T-helper 1 cell (primary cell): ENCODE data around the gene ZNF165.
A peak's percentile ranks its signal among the peaks of the same experiment; 100 is the strongest.
"Not testable (repeated sequence)": the region's sequence is repeated elsewhere in the genome, so short reads cannot be mapped to it uniquely, and the experiment has no call there.

Experiments
- DNase-seq, 5 donors: peaks; one replicate each; pipeline ENCODE4 v3.0.0-alpha.2; 2012 to 2020
- total RNA-seq, 4 donors: gene quantifications; one replicate each; lab custom pipeline; 2026; lab: John Stamatoyannopoulos, UW

ZNF165 gene
- total RNA-seq: 7.0 to 21.0 (median 16.1) reads per million in 4 donors

DNA sequence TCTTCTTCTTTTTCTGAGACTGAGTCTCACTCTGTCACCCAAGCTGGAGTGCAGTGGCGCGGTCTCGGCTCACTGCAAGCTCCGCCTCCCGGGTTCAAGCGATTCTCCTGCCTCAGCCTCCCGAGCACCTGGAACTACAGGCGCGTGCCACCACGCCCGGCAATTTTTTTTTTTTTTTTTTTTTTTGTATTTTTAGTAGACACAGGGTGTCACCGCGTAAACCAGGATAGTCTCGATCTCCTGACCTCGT, at the start of gene ZNF165:
Gene ZNF165, plus strand, starts transcription at position 188 of the 250 bp plus-strand sequence. CDS start 4,913 bp downstream, outside the sequence.
- DNase-seq: not testable (repeated sequence)

DNA sequence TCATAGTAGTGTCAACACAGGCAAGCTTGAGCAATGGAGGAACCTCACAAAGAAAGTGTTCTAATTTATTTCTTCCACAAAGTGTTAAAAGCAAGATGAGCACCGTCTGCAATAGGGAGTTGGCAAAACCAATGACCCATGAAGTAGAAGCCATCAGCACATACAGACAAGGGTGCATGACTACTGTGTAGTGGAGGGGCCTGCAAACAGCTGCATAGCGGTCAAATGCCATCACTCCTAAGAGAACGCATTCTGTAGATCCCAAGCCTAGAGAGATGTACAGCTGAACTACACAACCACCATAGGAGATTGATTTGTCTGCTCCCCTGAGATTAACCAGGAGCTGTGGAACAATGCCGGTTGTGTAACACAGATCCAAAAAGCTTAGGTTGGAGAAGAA, 26.8 kb upstream of the ZNF165 start:
- DNase-seq: no peak

DNA sequence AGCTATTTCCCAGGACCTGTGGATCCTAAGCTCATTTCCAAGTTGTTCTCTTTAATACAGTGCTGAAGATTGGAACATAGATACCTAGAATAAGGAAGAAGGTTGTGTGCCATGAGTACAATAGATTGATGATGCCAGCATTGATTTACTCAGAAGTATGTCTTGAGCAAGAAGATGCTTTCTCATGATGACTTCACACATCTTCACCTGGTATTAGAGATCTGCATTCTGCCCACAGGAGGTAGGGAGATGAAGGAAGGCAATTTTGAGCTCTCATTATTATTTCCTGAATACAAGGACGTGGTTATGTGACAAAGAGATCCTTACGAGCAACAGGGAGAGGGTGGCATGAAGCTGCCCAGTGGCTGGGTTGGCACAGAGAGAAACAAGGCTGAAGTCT, 20.0 kb upstream of the ZNF165 start:
- no peak for DNase-seq

DNA sequence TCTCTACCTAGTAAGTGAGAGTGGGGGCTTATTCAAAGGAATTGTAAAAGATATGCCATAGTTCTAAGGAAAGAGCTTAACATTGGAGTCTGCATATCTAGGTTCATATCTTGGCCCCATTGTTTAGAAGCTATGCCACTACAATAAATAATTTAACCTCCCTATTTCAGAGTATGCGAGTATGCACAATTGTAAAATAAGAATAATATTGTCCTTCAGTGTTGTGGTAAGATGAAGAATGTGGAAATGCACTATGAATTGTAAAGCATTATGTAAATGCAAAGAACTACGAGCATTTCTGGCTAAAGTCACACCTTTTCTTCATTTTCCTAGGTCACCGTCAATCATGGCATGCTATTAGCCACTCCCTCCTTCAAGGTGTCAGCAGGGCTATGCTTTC, 16.1 kb upstream of the ZNF165 start:
- DNase-seq: no peak

DNA sequence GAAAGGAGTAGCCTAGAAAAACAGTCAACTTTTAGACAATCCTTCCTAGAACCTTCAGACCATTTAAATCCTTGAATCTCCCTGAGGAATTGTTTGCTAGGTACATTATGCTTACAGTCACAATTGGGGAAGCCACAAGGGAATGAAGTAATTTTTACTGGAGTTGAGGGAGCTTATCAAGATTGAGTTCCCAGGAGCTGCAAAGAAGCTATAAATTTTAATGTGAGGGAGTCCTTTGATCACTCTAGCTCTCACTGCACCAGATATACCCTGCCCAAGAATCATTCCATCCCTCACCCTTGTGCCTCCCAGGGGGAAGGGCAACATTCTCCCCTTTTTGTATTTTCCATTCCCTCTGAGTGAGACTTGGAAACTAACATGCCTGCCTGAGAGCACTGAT, 12.3 kb upstream of the ZNF165 start:
- no peak for DNase-seq

DNA sequence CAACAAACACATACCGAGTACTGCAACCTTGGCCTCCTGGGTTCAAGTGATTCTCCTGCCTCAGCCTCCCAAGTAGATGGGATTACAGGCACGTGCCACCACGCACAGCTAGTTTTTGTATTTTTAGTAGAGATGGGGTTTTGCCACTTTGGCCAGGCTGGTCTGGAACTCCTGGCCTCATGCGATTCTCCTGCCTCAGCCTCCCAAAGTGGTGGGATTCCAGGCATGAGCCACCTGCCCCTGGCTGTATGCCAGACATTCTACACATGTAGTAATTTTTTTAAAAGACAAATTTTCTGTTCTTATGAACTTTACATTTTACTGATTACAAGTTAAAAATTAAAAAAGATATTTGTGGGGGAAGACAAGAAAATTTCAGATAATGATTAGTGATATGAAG, 9.4 kb upstream of the ZNF165 start:
- not testable (repeated sequence) for DNase-seq

DNA sequence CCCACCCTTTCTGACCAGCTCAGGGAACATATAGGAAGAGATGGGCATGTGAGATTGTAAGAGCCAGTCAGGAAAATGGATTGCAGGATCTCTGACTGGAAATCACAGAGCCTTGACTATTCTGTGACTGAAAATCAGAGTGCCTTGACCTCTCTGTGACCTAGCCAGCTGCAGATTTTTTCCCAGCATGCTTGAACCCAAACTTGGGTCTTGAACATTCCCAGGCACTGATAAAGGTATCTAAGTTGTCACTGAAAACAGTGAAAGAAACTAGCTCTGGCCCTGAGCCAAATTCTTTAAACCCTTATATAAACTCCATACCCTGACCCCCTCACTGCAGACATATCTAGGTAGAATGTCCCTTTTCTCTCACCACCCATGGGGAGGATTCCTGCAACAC, 2.3 kb upstream of the ZNF165 start:
- no peak for DNase-seq

DNA sequence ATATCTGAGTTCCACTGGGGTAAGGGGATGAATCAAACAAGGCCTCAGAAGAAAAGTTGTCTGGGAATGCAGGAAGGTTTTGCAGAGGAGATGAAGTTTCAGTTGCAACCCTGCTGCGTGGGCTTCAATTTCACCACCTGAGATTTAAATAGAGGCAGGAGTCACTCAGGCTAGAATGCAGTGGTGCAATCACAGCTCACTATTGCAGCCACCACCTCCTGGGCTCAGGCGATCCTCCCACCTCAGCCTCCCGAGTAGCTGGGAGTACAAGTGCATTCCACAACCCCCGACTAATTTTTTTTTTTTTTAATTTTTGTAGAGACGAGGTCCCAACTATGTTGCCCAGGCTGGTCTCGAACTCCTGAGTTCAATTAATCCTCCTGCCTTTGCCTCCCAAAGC, 1.5 kb upstream of the ZNF165 start:
- DNase-seq: no peak

DNA sequence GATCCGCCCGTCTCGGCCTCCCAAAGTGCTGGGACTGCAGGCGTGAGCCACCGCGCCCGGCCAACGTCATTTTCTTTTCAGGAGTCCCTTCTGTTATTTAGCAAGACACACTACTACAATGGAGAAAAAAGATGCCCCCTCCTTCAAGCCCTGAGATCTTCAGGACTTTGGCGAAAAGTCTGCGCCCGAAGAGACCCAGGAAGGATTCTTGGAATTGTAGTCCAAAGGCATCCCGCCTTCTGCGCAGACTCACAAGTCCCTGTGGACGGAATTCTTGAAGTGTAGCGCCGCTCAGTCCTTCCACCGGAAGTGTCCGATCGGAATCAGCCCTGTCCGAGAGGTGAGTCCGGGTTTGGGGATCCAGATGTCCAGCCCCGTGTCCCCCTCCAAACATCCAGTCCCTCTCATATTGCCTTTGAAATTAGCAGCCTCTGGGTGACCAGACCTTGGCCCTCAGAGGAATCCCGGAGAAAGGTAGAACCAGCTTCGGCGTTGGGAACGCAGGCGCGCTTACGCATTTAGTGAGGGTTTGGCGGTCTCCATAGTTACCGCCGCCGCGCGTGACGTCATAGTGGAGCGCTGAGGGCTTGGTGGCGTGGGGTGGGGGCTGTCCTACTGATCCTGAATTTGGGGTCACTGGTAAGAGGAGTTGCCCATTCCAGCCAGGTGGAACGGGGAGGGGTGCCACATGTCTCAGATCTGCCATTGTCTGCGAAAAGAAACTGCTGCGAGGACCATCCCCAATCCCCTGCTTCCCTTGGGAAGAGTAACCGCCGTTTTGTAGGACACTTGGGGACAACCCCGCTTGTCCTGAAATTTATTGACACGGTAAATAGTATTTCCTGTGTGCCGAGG, 490 bp downstream of the ZNF165 start:
- DNase-seq: peak; percentile 75 to 91 (median 85)

DNA sequence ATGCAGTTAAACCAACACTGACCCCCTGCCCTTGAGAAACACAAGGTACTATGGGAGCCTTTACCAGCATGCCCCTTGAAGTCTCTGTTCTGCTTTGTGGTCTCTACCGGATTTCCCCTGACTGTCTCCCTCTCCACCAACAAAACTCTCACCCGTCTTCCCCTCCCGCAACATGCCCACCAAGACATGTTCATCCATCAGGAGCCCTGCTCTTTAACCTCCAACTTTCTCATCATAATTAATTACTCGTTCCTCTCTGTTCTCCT, 1.1 kb downstream of the ZNF165 start:
- peak in 4 of 5 donors; percentile 10 to 49 (median 40) for DNase-seq

DNA sequence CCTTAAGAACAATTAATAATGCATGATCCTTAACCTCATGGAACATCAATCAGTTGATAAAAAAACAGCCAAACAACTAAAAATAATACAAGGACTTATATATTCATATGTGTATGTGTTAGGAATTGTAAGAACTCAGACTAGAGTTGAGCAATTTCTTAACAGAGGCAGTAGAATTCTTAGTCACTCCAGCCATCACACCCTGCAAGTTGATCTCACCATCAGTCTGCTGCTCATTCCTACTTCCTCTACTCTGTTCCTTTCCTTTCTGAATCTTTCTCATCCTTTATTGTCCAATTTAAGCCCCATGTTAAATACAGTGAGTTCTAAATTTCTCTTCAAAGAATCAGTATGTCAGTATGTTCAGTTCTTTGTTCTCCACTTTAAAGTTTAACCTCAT, 2.6 kb downstream of the ZNF165 start:
- DNase-seq: no peak

DNA sequence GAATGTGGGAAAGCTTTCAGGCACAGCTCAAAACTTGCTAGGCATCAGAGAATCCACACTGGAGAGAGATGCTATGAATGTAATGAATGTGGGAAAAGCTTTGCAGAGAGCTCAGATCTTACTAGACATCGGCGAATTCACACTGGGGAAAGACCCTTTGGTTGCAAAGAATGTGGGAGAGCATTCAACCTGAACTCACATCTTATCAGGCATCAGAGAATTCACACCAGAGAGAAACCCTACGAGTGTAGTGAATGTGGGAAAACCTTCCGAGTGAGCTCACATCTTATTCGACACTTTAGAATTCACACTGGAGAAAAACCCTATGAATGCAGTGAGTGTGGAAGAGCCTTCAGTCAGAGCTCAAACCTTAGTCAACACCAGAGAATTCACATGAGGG, 8.7 kb downstream of the ZNF165 start:
- DNase-seq: no peak

DNA sequence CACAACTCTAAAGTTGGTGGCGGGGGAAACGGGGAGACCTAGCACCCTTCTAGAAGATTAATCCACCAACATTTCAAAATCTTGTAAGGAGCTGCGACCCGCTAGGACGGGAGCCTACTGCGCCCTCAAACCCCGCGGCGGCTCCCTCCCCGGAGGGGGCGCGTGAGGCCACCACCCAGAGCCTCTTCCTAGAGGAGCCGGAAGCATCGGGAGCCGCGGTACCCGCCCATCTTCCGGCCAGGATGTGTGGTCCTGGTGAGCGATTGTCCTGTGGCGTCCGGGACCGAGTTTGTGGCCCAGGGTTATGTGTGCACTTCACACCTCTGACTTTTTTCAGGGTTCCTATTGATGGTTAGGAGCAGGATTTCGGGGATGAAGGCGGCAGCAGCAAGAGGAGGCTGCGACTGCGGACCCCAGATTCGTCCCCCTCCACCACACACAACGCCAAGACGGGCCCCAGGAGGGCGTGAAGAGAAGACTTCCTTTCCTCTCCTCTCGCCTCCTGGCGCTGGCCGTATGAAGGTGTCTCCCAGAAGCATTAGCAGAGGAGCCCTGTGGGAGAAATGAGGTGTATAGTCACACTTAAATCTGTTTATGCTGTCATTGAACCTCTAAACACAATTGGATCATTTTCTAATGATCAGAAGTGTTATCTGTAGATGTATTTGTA, 10.7 kb downstream of the ZNF165 start:
- DNase-seq: no peak

DNA sequence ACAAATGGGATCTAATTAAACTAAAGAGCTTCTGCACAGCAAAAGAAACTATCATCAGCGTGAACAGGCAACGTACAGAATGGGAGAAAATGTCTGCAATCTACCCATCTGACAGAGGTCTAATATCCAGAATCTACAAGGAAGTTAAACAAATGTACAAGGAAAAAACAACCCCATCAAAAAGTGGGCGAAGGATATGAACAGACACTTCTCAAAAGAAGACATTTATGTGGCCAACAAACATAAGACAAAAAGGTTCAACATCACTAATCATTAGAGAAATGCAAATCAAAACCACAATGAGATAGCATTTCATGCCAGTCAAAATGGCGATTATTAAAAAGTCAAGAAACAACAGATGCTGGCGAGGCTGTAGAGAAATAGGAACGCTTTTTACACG, 21.9 kb downstream of the ZNF165 start:
- not testable (repeated sequence) for DNase-seq

DNA sequence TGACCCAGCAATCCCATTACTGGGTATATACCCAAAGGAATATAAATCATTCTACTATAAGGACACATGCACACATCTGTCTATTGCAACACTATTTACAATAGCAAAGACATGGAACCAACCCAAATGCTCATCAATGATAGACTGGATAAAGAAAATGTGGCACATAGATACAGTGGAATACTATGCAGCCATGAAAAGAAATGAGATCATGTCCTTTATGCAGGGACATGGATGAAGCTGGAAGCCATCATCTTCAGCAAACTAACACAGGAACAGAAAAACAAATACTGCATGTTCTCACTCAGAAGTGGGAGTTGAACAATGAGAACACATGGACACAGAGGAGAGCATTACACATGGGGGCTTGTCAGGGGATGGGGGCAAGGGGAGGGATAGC, 22.3 kb downstream of the ZNF165 start:
- DNase-seq: not testable (repeated sequence)

DNA sequence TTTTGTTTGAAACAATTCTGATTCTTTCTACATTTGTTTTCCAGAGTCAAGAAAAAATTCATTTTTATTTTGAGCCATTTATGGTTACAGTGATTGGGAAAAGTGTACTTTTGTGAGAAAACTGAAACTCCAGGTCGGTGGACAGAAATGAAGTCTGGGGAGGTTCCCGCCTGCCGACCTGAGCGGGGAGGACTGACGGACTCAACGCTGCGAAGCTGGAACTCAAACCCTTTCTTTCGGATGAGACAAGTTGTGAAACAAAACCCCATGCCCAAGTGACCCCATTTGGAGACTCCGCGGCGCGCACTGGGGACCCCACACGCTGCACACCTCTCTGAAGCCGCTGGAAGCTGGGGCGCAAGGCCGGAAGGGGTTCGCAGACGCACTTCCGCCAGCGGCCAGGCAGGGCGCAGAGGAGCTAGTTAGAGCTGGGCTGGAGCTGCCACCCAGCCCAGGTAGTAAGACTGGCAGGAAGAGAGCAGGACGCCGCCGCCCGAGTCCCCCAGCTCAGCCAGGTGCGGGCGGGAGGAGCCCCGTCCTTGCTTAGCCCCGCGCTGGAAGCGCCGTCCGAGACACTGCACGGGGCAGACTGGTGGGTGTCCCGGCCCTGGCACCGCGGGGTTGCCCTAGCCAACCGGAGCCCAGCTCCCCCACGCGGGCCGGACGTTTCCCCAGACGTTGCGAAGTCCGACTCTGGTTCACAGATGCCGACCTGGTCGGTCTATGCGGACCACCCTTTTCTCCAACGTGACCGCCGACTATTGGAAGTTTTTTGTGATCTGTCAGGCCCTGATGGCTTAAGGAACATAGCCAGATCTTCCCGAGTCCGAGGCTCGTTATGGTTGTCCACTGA, 24.2 kb downstream of the ZNF165 start:
- peak; percentile 66 to 90 (median 74) for DNase-seq

DNA sequence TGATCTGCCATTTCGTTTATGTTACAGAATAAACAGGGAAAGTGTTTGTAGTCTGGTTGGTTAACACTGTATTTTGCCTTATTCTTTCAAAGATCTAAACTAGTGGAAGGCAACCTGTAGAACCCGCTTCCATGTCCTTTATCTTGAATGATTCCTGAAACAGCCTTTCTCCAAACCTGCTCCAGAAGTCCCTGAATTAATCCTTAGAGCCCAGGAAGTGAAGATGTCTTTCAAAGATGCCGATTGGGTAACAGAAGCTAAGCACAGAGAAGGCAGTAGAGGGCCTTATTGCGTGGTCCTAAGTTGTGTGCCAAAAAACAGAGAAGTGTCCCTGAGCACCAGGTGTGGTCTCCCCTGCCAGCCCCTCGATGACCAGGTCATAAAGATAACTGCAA, 24.9 kb downstream of the ZNF165 start:
- no peak for DNase-seq

DNA sequence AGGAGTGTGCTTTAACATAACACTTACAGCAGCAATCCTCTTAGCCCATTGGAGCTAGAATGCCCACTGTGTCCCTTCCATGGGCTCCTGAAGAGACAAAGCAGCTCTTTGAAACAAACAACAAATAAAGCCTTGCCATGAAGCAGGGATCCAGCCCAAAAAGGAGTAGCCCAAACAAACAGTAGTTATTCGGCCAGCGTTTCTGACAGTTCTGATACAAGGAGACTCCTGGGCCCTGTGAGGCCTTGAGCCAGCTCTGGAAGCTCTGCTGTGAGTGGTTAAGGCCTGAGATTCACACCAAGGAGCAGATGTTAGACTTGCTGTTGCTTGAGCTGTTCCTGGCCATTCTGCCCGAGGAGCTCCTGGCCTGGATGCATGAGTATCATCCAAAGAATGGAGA, 27.1 kb downstream of the ZNF165 start:
- no peak for DNase-seq

DNA sequence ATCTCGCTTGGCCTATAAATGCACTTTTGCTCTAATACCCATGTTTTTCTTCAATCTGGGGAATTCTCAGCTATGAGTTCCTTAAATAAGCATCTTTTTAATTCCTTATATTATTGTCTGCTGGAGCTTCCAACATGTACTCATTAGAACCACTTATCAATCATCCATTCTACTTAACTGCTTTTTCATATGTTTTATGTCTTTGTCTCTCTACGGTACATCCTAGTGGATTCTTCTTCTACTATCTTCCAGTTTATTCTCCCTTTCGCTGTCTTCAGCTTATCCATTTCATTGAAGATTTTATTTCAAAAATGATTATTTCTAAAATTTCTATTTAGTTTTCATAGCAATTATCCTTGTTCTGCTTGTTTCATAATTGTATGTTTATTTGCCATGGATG, 31.6 kb downstream of the ZNF165 start:
- no peak for DNase-seq

DNA sequence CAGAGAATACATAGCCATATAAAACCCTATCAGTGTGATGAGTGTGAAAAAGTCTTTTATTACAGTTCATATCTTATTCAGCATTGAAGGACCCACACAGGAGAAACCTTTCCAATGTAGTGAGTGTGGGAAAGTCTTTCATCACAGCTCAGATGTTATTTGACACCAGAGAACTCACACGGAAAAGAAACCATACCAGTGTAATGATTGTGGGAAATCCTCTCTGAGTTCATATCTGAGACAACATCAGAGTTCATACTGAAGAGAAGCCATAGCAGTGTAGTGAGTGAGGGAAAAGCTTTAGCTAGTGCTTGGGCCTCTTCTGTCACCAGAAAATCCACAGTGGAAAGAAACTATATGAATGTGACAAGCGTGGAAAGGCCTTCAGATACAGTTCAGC, 35.4 kb downstream of the ZNF165 start:
- DNase-seq: no peak

DNA sequence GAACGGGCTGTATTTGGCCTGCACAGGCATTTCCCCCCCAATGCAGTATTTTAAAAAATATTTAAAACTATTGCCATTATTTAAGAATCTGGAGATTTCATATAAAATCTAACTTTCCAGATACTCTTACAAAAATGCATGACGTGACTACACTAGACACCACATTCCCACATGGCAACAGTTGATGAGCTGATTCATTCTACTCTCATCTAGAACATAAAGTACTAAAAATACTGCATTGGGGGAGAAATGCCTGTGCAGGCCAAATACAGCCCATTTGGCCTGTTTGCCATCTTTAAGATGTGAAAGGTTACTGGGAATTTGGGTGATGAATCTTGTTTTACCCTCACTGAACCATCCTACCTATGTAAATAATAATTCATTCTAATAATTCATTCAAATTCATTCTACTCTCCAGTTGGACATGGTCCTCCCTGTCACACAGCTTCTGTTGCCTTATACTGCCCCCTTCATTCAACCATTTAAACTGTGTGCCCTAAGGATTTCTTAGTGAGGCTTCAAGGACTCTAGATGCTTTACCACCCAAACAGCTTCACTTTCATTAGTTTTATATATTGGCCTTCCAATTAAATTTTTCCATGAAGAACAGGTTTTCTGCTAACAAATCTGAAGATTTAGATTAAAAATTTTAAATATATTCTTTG, 37.1 kb downstream of the ZNF165 start:
- DNase-seq: no peak

DNA sequence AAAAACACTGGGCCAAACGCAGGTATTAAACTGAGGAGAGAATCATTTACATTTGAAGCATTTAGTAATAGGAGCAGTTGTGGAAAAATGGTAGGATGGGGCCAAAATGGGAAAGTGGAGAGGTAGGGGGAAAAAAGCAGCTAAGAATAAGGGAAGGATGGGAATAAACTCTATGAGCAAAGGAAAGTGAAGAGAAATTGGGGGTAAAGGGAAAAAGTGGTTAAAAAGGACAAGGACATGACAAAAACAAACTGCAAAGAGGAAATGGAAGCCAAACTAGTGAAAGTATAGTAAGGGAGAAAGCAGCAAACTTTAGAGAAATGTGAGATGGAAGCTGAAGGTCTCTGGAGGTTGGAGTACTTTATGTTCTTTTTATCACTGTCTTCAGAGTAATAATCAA, 37.8 kb downstream of the ZNF165 start:
- no peak for DNase-seq

DNA sequence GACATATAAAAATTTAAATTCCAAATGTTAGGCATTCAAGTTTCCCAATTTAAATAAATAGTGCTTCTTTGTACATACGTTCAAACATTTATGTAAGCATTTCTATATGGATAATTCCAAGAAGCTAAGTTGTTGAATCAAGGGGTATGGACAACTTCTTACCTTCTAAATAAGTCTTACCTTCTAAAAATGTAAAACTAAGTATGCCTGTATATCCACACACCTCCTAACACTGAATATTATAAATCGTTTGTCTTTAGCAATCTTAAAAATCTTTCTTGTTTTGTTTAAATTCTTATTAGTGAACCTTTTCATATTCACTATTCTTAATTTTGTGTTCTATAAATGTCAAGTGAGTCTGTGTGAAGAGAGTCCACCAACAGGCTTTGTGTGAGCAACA, 41.5 kb downstream of the ZNF165 start:
- no peak for DNase-seq
